Upper lobe of left lung (tissue), 6 donors: ENCODE measurements around the gene ZBTB38. TPM values are rescaled to one million over a fixed set of nuclear protein-coding genes. Genes with fewer than 3 reads are reported as not detected.
A peak's percentile ranks its signal among the peaks of the same experiment; 100 is the strongest.

Experiments
- ATAC-seq, 2 donors: fragments of 200-7000 bp; cut with Tn5 transposase; one replicate each; pipeline ENCODE4 v1.9.1; 2022; ENCODE audit warnings: mild to moderate bottlenecking in 2 of 2, moderate library complexity in 2 of 2; ENCODE audit not compliant: low FRiP score in 2 of 2
- DNase-seq, 2 donors: peaks; one replicate each; pipeline ENCODE4 v3.0.0-alpha.2; 2019 to 2020
- H3K27ac ChIP-seq, 4 donors: fragments of 200-600 bp; sonication (generic); one replicate each; pipeline ENCODE4 v1.5.1; 2016 to 2019
- H3K27me3 ChIP-seq, 4 donors: fragments of 200-600 bp; sonication (generic); one replicate each; pipeline ENCODE4 v1.5.1; 2017 to 2019
- H3K36me3 ChIP-seq, 4 donors: fragments of 200-600 bp; sonication (generic); one replicate each; pipeline ENCODE4 v1.5.1; 2016 to 2019
- H3K4me1 ChIP-seq, 4 donors: fragments of 200-600 bp; sonication (generic); one replicate each; pipeline ENCODE4 v1.5.1; 2018 to 2019
- H3K4me3 ChIP-seq, 4 donors: fragments of 200-600 bp; sonication (generic); one replicate each; pipeline ENCODE4 v1.5.1; 2017 to 2019; ENCODE audit warnings: mild to moderate bottlenecking in 2 of 4, moderate library complexity in 1 of 4
- H3K9me3 ChIP-seq, 4 donors: fragments of 200-600 bp; sonication (generic); one replicate each; pipeline ENCODE4 v1.5.1; 2018 to 2019
- CTCF ChIP-seq, 6 experiments: fragments of 450-650 bp in 4 of 6; fragments of 200-600 bp in 2 of 6; sonication (generic) in 2 of 6; IDR thresholded peaks; one replicate each; pipeline ENCODE4 v1.5.1; 2016 to 2019; ENCODE audit warnings: antibody characterized with exemption in 6 of 6
- EP300 ChIP-seq, 4 donors: sonication (generic); formaldehyde crosslinking; IDR thresholded peaks; one replicate each; pipeline ENCODE4 v1.5.1; 2017; ENCODE audit warnings: antibody characterized with exemption in 4 of 4, control low read depth in 2 of 4
- POLR2A ChIP-seq, 4 donors: fragments of 450-650 bp; IDR thresholded peaks; one replicate each; pipeline ENCODE4 v1.5.1; 2016 to 2017; ENCODE audit warnings: antibody characterized with exemption in 4 of 4, mild to moderate bottlenecking in 2 of 4
- POLR2AphosphoS5 ChIP-seq, 2 donors: sonication (generic); formaldehyde crosslinking; IDR thresholded peaks; one replicate each; pipeline ENCODE4 v1.5.1; 2017; ENCODE audit warnings: antibody characterized with exemption in 2 of 2
- WGBS, 2 donors: methylation state at CpG; one replicate each; pipeline ENCODE4 v1.1.5; 2017 to 2018; 5-methylcytosine and 5-hydroxymethylcytosine counted together
- total RNA-seq, 6 donors: library from RNA; depleted of rRNA in 4 of 6; stranded (reverse); fragments of >200 nt in 4 of 6; gene quantifications; one replicate each; pipeline versions ENCODE4 v1.1.0 to v1.2.1, GENCODE V29; 2016 to 2021
- donor health status: DM: no; HTN: no; CAD: no; lungs with moderate emphysema.
- donor health status: DM: no; HTN: yes; CAD: no; lungs with severe emphysema.

Gene ZBTB38
- total RNA-seq, 6 donors from 2014 or later: 80.2 to 146 (median 91.8) TPM

GRCh38 chr3:141330718-141331376, 37.5 kb upstream of the ZBTB38 start:
- H3K27me3 ChIP-seq: no peaks in the 10 kb centered on the region
- no peaks in the 10 kb centered on the region for H3K36me3 ChIP-seq
- WGBS, 2 donors: 81 to 91% methylated on average over 3 of the region's 3 CpGs
- DNase-seq (no peak), ATAC-seq (no peak)
- H3K27ac ChIP-seq: peak overlapping the region in 1 of 4 donors; percentile 17
- no peak overlapping the region for H3K4me3 ChIP-seq
- H3K4me1 ChIP-seq: peaks cover 0 to 9% (median 0%) of the 10 kb centered on the region in 4 donors
- no peaks in the 10 kb centered on the region for H3K9me3 ChIP-seq
- TF ChIP-seq POLR2AphosphoS5 (IDR thresholded peaks at IDR 0.05) (no peak), CTCF (IDR thresholded peaks at IDR 0.05) (no peak), POLR2A (IDR thresholded peaks at IDR 0.05) (no peak), EP300 (IDR thresholded peaks at IDR 0.05) (no peak)

- H3K27ac ChIP-seq: peak overlapping the region; percentile 17 to 60 (median 29)
- H3K36me3 ChIP-seq: no peaks in the 10 kb centered on the region
- ATAC-seq (peak; percentile 65 to 86), DNase-seq (peak in 1 of 2 donors; percentile 59)
- no peak overlapping the region for H3K4me3 ChIP-seq
- no peaks in the 10 kb centered on the region for H3K27me3 ChIP-seq
- WGBS, 2 donors: 71 to 78% methylated on average over 9 of the region's 9 CpGs
- H3K9me3 ChIP-seq: no peaks in the 10 kb centered on the region
- TF ChIP-seq CTCF (IDR thresholded peaks at IDR 0.05) (no peak), POLR2A (IDR thresholded peaks at IDR 0.05) (no peak), POLR2AphosphoS5 (IDR thresholded peaks at IDR 0.05) (peak; percentile 51 to 73), EP300 (IDR thresholded peaks at IDR 0.05) (peak in 2 of 4 donors; percentile 9 to 61)
- peaks cover 0 to 9% (median 0%) of the 10 kb centered on the region in 4 donors for H3K4me1 ChIP-seq
These were observed 36.7 kb upstream of the ZBTB38 start for GRCh38 chr3:141331377-141332318.

- no peaks in the 10 kb centered on the region for H3K36me3 ChIP-seq
- H3K27me3 ChIP-seq: no peaks in the 10 kb centered on the region
- 68 to 73% methylated on average over 5 of the region's 5 CpGs for WGBS, 2 donors
- DNase-seq (no peak), ATAC-seq (no peak)
- H3K4me1 ChIP-seq: peaks cover 0 to 9% (median 3%) of the 10 kb centered on the region in 4 donors
- H3K9me3 ChIP-seq: no peaks in the 10 kb centered on the region
- no peak overlapping the region for H3K4me3 ChIP-seq
- peak overlapping the region in 3 of 4 donors; percentile 26 to 60 (median 32) for H3K27ac ChIP-seq
- TF ChIP-seq EP300 (IDR thresholded peaks at IDR 0.05) (no peak), POLR2AphosphoS5 (IDR thresholded peaks at IDR 0.05) (no peak), POLR2A (IDR thresholded peaks at IDR 0.05) (no peak), CTCF (IDR thresholded peaks at IDR 0.05) (no peak)
These were observed 35.9 kb upstream of the ZBTB38 start for GRCh38 chr3:141332416-141332815.

- Histone ChIP-seq H3K27me3 (no peaks in the 10 kb centered on the region), H3K27ac (no peak overlapping the region), H3K4me3 (no peak overlapping the region), H3K36me3 (no peaks in the 10 kb centered on the region), H3K9me3 (no peaks in the 10 kb centered on the region), H3K4me1 (peaks cover 0 to 9% (median 3%) of the 10 kb centered on the region in 4 donors)
- ATAC-seq: no peak
- TF ChIP-seq CTCF (IDR thresholded peaks at IDR 0.05) (no peak), POLR2A (IDR thresholded peaks at IDR 0.05) (no peak), EP300 (IDR thresholded peaks at IDR 0.05) (no peak), POLR2AphosphoS5 (IDR thresholded peaks at IDR 0.05) (no peak)
- 95 to 97% methylated on average over 3 of the region's 3 CpGs for WGBS, 2 donors
- DNase-seq: no peak
These were observed 34.3 kb upstream of the ZBTB38 start for GRCh38 chr3:141333836-141334626.
